ENCODE data around the gene RBFOX2. TPM values are rescaled to one million over a fixed set of nuclear protein-coding genes. Genes with fewer than 3 reads are reported as not detected.
A peak's percentile ranks its signal among the peaks of the same experiment; 100 is the strongest.

The RBFOX2 gene
- polyA plus RNA-seq, 1 of the 3 experiments (the other 2 are of a cell fraction) = 115 TPM

GRCh38 chr22:35839841-35840301, 188.8 kb downstream of the RBFOX2 start:
- peaks cover 9 to 51% of the 10 kb centered on the region in 2 experiments for H3K4me1 ChIP-seq (ENCODE audit: control insufficient read depth in 1 of 2, insufficient read depth in 2 of 2, low read depth in 1 of 2, low read length in 1 of 2)
- peaks cover 37% of the 10 kb centered on the region for H3F3A ChIP-seq (replicated peaks; ENCODE audit: insufficient read depth)
- TF ChIP-seq YY1 (IDR thresholded peaks at IDR 0.05; ENCODE audit: low read depth) = peak; percentile 7; the same call in 1 of the 2 replicates
- TF ChIP-seq RAD21 (IDR thresholded peaks at IDR 0.05; ENCODE audit: low read length) = no peak
- 1% methylated on average over 5 of the region's 5 CpGs for WGBS (ENCODE audit: low lambda C conversion rate)
- H3K9me2 ChIP-seq = no peaks in the 10 kb centered on the region
- H3K4me2 ChIP-seq = peak overlapping the region; percentile 80
- peak overlapping the region; percentile 69 for H3K4me3 ChIP-seq (ENCODE audit: low read depth in 2 of 2, low read length in 1 of 2)
- H4K20me1 ChIP-seq (ENCODE audit: insufficient read depth) = peaks cover 36% of the 10 kb centered on the region
- H3K27ac ChIP-seq (ENCODE audit: low read depth in 2 of 2, low read length in 1 of 2) = peak overlapping the region; percentile 80 to 97
- ChIA-PET CTCF (interaction anchor here (0.7 to 2.1 kb wide), 5 partner anchors 80 to 409 kb away, joined by 3 to 7 read pairs (median 4); no protein-coding TSS in a partner anchor), POLR2A (interaction anchor here (0.7 to 1.5 kb wide), 2 partner anchors 75 to 83 kb away, joined by 3 to 5 read pairs; no protein-coding TSS in a partner anchor)
- no peak overlapping the region for H2AFZ ChIP-seq (ENCODE audit: low read depth)
- H3K9me3 ChIP-seq = no peaks in the 10 kb centered on the region
- no peaks in the 10 kb centered on the region for H3K36me3 ChIP-seq (replicated peaks in 1 of 2; ENCODE audit: control insufficient read depth in 1 of 2, insufficient read depth in 2 of 2, low read length in 1 of 2)
- H3K79me2 ChIP-seq (ENCODE audit: insufficient read depth) = peaks cover 79% of the 10 kb centered on the region
- no peak for DNase-seq
- no peaks in the 10 kb centered on the region for H3K27me3 ChIP-seq (ENCODE audit: insufficient read depth)
- peak overlapping the region; percentile 76 for H3K9ac ChIP-seq

DNA sequence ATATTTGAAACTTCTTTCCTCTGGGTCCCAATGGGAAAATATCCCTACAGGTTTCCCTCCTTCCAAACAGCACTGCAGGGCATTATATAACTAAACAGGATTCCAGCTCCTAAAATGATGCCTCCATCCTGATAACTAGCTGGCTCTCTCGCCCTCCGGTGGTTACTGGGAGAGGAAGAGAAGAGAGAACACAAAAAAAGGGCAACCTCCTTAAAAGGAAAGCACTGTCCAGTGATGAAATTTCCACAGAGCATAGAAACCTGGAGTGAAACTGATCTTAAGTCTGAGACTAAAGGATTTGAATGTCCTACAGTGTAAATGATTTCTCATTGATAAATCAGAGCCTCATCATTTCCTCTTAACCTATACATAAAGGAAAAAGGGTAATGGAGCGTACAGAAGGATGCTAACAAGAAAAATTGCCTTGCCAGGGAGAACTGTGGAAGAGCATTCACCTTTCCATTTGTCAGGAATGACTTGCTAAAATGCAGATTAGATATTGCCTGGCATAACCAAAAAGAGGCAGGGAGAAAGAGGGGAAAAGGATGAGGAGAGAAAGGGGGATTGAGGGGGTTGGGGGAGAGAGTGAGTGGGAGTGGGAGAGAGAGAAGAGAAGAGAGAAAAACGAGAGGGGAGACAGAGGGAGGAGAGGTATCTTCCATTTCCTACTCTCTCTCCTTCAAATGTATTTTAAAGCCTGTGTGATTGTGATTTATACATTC, 189.6 kb downstream of the RBFOX2 start:
- POLR2A ChIA-PET = no interaction called here

More for the DNA sequence above, 189.6 kb downstream of the RBFOX2 start:
- H3K27me3 ChIP-seq (ENCODE audit: insufficient read depth) = no peaks in the 10 kb centered on the region
- 11% methylated on average over 4 of the region's 4 CpGs for WGBS (ENCODE audit: low lambda C conversion rate)
- H3F3A ChIP-seq (replicated peaks; ENCODE audit: insufficient read depth) = peaks cover 39% of the 10 kb centered on the region
- H3K79me2 ChIP-seq (ENCODE audit: insufficient read depth) = peaks cover 80% of the 10 kb centered on the region
- TF ChIP-seq, protein P1, sequence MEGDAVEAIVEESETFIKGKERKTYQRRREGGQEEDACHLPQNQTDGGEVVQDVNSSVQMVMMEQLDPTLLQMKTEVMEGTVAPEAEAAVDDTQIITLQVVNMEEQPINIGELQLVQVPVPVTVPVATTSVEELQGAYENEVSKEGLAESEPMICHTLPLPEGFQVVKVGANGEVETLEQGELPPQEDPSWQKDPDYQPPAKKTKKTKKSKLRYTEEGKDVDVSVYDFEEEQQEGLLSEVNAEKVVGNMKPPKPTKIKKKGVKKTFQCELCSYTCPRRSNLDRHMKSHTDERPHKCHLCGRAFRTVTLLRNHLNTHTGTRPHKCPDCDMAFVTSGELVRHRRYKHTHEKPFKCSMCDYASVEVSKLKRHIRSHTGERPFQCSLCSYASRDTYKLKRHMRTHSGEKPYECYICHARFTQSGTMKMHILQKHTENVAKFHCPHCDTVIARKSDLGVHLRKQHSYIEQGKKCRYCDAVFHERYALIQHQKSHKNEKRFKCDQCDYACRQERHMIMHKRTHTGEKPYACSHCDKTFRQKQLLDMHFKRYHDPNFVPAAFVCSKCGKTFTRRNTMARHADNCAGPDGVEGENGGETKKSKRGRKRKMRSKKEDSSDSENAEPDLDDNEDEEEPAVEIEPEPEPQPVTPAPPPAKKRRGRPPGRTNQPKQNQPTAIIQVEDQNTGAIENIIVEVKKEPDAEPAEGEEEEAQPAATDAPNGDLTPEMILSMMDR (IDR thresholded peaks at IDR 0.05) = peak; percentile 61
- TF ChIP-seq, protein P2, sequence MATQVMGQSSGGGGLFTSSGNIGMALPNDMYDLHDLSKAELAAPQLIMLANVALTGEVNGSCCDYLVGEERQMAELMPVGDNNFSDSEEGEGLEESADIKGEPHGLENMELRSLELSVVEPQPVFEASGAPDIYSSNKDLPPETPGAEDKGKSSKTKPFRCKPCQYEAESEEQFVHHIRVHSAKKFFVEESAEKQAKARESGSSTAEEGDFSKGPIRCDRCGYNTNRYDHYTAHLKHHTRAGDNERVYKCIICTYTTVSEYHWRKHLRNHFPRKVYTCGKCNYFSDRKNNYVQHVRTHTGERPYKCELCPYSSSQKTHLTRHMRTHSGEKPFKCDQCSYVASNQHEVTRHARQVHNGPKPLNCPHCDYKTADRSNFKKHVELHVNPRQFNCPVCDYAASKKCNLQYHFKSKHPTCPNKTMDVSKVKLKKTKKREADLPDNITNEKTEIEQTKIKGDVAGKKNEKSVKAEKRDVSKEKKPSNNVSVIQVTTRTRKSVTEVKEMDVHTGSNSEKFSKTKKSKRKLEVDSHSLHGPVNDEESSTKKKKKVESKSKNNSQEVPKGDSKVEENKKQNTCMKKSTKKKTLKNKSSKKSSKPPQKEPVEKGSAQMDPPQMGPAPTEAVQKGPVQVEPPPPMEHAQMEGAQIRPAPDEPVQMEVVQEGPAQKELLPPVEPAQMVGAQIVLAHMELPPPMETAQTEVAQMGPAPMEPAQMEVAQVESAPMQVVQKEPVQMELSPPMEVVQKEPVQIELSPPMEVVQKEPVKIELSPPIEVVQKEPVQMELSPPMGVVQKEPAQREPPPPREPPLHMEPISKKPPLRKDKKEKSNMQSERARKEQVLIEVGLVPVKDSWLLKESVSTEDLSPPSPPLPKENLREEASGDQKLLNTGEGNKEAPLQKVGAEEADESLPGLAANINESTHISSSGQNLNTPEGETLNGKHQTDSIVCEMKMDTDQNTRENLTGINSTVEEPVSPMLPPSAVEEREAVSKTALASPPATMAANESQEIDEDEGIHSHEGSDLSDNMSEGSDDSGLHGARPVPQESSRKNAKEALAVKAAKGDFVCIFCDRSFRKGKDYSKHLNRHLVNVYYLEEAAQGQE (IDR thresholded peaks at IDR 0.05; ENCODE audit: low read depth, low read length) = 0 out of 2 replicates have a peak, but pooled peaks have one; percentile 50
- TF ChIP-seq SMC3 (IDR thresholded peaks at IDR 0.05; ENCODE audit: low read depth, low read length) (peak; percentile 50; the same call in 1 of the 2 replicates), GATA2 (CRISPR knock-in tag; IDR thresholded peaks at IDR 0.05) (peak; percentile 45), TEAD4 (IDR thresholded peaks at IDR 0.05; ENCODE audit: borderline replicate concordance, insufficient read depth) (no peak), FOXJ3 (CRISPR knock-in tag; IDR thresholded peaks at IDR 0.05) (no peak), RFX5 (IDR thresholded peaks at IDR 0.05; ENCODE audit: low read length) (no peak), JUND (IDR thresholded peaks at IDR 0.05) (0 out of 2 replicates have a peak, but pooled peaks have one; percentile 3), RAD21 (IDR thresholded peaks at IDR 0.05; ENCODE audit: low read length) (peak; percentile 64), CHD2 (IDR thresholded peaks at IDR 0.05; ENCODE audit: low read length, partially characterized antibody) (no peak)
- no peaks in the 10 kb centered on the region for H3K9me3 ChIP-seq
- CTCF ChIA-PET = interaction anchor here (0.5 to 1.7 kb wide), 11 partner anchors 9 to 321 kb away, joined by 3 to 8 read pairs (median 3); no protein-coding TSS in a partner anchor
- peak overlapping the region; percentile 76; the same call in 1 of the 2 replicates for H3K9ac ChIP-seq
- peak overlapping the region; percentile 80 to 97 for H3K27ac ChIP-seq (ENCODE audit: low read depth in 2 of 2, low read length in 1 of 2)
- H3K4me1 ChIP-seq (ENCODE audit: control insufficient read depth in 1 of 2, insufficient read depth in 2 of 2, low read depth in 1 of 2, low read length in 1 of 2) = peaks cover 17 to 60% of the 10 kb centered on the region in 2 experiments
- peak overlapping the region; percentile 69 for H3K4me3 ChIP-seq (ENCODE audit: low read depth in 2 of 2, low read length in 1 of 2)
- no peaks in the 10 kb centered on the region for H3K9me2 ChIP-seq
- no peaks in the 10 kb centered on the region for H3K36me3 ChIP-seq (replicated peaks in 1 of 2; ENCODE audit: control insufficient read depth in 1 of 2, insufficient read depth in 2 of 2, low read length in 1 of 2)
- H2AFZ ChIP-seq (ENCODE audit: low read depth) = no peak overlapping the region
- DNase-seq = no peak
- H4K20me1 ChIP-seq (ENCODE audit: insufficient read depth) = peaks cover 37% of the 10 kb centered on the region
- peak overlapping the region; percentile 80 for H3K4me2 ChIP-seq
